Activated naive CD4-positive, alpha-beta T cell treated with anti-CD3 and anti-CD28 coated beads, Interleukin-2, amount 50 U/mL, for 24 hours (primary cell): ENCODE data around the gene ACTR5.
A peak's percentile ranks its signal among the peaks of the same experiment; 100 is the strongest.
"Not testable (repeated sequence)": the region's sequence is repeated elsewhere in the genome, so short reads cannot be mapped to it uniquely, and the experiment has no call there.

Experiments used
- H3K27ac Mint-ChIP-seq: one replicate; pipeline ENCODE4 v1.8.0; 2021; ENCODE audit warnings: mild to moderate bottlenecking, mixed read lengths
- H3K27me3 Mint-ChIP-seq: one replicate; pipeline ENCODE4 v1.8.0; 2021; ENCODE audit warnings: mixed read lengths
- H3K36me3 Mint-ChIP-seq: one replicate; pipeline ENCODE4 v1.8.0; 2021; ENCODE audit warnings: mixed read lengths
- H3K4me1 Mint-ChIP-seq: one replicate; pipeline ENCODE4 v1.8.0; 2021; ENCODE audit warnings: mixed read lengths
- H3K4me3 Mint-ChIP-seq: one replicate; pipeline ENCODE4 v1.8.0; 2021; ENCODE audit warnings: mild to moderate bottlenecking, mixed read lengths
- H3K9me3 Mint-ChIP-seq: one replicate; pipeline ENCODE4 v1.8.0; 2021; ENCODE audit warnings: mixed read lengths

ACTR5 gene

GRCh38 chr20:38770970-38771369 is 22.7 kb downstream of the ACTR5 start:
- H3K27me3 Mint-ChIP-seq, result no peaks in the 10 kb centered on the region
- H3K36me3 Mint-ChIP-seq, result peaks cover 34% of the 10 kb centered on the region
- no peaks in the 10 kb centered on the region for H3K4me1 Mint-ChIP-seq
- no peak overlapping the region for H3K4me3 Mint-ChIP-seq
- H3K27ac Mint-ChIP-seq, result no peak overlapping the region
- peaks cover 6% of the 10 kb centered on the region for H3K9me3 Mint-ChIP-seq

DNA sequence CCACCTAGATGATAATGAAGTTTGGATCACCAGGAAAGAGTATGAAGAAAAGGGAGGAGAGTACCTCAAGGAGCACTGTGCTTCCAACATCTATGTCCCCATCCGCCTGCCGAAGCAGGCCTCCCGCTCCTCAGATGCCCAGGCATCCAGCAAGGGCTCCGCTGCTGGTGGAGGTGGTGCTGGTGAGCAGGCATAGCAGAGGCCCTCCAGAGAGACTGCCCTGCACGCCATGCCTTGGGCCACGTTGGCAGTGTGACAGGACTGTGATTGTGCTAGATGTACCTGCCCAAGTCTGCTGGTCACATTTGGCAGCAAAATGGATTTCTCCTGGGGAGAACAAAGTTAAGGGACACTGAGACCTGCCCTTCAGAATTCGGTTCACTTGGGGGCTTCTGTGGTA is 23.4 kb downstream of the ACTR5 start:
- Mint-ChIP-seq H3K36me3 (peaks cover 34% of the 10 kb centered on the region), H3K27me3 (no peaks in the 10 kb centered on the region), H3K4me1 (no peaks in the 10 kb centered on the region), H3K9me3 (peaks cover 6% of the 10 kb centered on the region), H3K4me3 (no peak overlapping the region), H3K27ac (no peak overlapping the region)

GRCh38 chr20:38774167-38774566 is 25.9 kb downstream of the ACTR5 start:
- H3K36me3 Mint-ChIP-seq, result peaks cover 32% of the 10 kb centered on the region
- no peaks in the 10 kb centered on the region for H3K27me3 Mint-ChIP-seq
- no peak overlapping the region for H3K4me3 Mint-ChIP-seq

DNA sequence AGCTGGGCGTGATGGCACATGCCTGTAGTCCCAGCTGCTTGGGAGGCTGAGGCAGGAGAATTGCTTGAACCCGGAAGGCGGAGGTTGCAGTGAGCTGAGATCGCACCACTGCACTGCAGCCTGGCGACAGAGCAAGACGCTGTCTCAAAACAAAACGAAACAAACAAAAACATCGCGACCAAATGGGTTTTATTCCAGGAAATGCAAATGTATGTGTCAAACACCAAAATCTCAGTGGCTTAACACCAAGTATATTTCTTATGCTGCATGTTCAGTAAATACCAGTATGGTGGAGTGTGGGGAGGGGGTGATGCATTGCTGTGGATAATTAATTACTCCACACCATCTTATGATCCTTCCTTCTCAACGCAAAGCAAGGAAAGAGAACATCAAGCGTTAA is 28.1 kb downstream of the ACTR5 start:
- Mint-ChIP-seq H3K36me3 (peaks cover 26% of the 10 kb centered on the region), H3K9me3 (peaks cover 6% of the 10 kb centered on the region), H3K4me3 (no peak overlapping the region), H3K4me1 (peaks cover 9% of the 10 kb centered on the region), H3K27ac (no peak overlapping the region), H3K27me3 (no peaks in the 10 kb centered on the region)

More at GRCh38 chr20:38774167-38774566, 25.9 kb downstream of the ACTR5 start:
- Mint-ChIP-seq H3K4me1 (no peaks in the 10 kb centered on the region), H3K27ac (no peak overlapping the region), H3K9me3 (peaks cover 6% of the 10 kb centered on the region)

DNA sequence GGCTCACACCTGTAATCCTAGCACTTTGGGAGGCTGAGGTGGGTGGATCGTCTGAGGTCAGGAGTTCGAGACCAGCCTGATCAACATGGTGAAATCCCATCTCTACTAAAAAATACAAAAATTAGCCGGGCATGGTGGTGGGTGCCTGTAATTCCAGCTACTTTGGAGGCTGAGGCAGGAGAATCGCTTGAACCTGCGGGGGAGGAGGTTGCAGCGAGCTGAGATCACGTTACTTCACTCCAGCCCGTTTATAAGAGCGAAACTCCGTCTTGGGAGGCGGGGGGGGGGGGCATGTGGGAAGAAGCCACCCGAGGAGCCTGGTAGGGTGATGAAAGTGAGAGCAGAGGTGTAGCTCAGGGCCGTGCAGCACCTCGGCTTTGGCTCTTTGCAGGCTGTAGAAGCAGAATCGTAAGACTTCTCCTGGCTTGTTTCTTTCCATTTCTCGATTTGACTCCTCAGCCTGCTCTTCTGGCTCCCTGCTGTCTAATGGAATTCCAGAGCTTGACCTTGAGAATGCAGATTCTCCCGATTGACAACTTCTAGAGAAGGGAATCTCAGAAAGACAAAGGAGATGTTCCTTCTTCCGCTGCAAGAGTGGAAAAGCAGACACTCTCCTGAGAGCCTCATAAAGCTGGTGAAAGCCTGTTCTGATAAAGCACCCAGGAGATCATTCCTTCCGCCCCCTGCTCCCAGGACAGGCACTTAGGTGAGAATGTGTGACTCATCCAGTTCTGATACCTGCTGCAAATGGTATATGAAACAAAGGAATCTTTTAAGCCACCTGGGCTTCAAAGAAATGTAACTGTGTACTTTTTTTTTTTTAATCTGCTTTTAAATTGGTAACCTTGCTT is 31.2 kb downstream of the ACTR5 start:
- H3K4me1 Mint-ChIP-seq, result peaks cover 9% of the 10 kb centered on the region
- H3K36me3 Mint-ChIP-seq, result peaks cover 3% of the 10 kb centered on the region
- H3K27me3 Mint-ChIP-seq, result no peaks in the 10 kb centered on the region
- no peaks in the 10 kb centered on the region for H3K9me3 Mint-ChIP-seq
- no peak overlapping the region for H3K27ac Mint-ChIP-seq
- H3K4me3 Mint-ChIP-seq, result no peak overlapping the region

DNA sequence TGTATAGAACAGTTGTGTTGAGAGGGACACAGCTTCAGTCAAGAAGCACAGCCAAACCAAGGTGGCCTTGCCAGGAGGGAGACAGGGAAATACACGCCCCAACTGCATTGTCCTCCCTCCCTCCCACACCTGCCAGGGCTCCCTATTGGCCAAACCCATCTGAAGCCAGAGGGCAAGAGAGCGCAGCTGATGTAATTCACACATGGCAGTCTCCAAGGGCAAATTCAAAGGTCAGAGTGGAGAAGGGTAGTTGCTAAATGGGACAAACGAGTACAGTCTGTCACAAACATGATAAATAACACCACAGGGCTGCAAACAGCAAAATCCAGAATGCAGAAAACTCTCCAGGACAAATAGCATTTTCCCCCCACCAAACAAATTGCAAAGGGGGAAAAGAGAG is 34.0 kb downstream of the ACTR5 start:
- peaks cover 9% of the 10 kb centered on the region for H3K4me1 Mint-ChIP-seq

GRCh38 chr20:38787870-38788269 is 39.6 kb downstream of the ACTR5 start:
- H3K36me3 Mint-ChIP-seq, result no peaks in the 10 kb centered on the region
- peaks cover 5% of the 10 kb centered on the region for H3K4me1 Mint-ChIP-seq
- no peak overlapping the region for H3K4me3 Mint-ChIP-seq
- no peaks in the 10 kb centered on the region for H3K27me3 Mint-ChIP-seq
- no peak overlapping the region for H3K27ac Mint-ChIP-seq
- no peaks in the 10 kb centered on the region for H3K9me3 Mint-ChIP-seq

More for the DNA sequence above, 34.0 kb downstream of the ACTR5 start:
- Mint-ChIP-seq H3K27me3 (no peaks in the 10 kb centered on the region), H3K4me3 (no peak overlapping the region), H3K36me3 (no peaks in the 10 kb centered on the region), H3K9me3 (no peaks in the 10 kb centered on the region), H3K27ac (no peak overlapping the region)

GRCh38 chr20:38789503-38790199 is 41.4 kb downstream of the ACTR5 start:
- Mint-ChIP-seq H3K27me3 (no peaks in the 10 kb centered on the region), H3K9me3 (no peaks in the 10 kb centered on the region), H3K4me1 (peaks cover 5% of the 10 kb centered on the region), H3K4me3 (no peak overlapping the region), H3K36me3 (no peaks in the 10 kb centered on the region), H3K27ac (no peak overlapping the region)

- Mint-ChIP-seq H3K4me3 (no peak overlapping the region), H3K27me3 (no peaks in the 10 kb centered on the region), H3K27ac (peak overlapping the region; percentile 23), H3K9me3 (no peaks in the 10 kb centered on the region), H3K4me1 (peaks cover 5% of the 10 kb centered on the region), H3K36me3 (no peaks in the 10 kb centered on the region)
Measured at GRCh38 chr20:38790200-38791053, 42.2 kb downstream of the ACTR5 start.

DNA sequence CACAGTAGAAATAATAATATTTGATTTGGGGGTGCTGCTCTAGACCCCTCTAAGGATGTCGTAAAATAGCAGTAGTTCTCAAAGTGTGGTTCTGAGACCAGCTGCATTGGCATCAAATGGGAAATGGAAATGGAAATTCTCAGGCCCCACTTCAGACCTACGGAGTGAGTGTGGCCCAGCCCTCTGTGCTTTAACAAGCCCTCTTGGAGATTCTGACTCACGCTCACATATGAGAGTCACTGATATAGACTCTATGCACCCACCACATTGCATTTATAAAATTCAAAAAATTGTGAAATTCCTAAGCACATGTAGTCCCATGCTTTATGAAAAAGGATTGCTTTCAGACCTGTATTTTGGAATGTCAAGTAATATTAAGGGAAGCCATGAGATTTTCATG is 43.0 kb downstream of the ACTR5 start:
- no peak overlapping the region for H3K4me3 Mint-ChIP-seq
- H3K4me1 Mint-ChIP-seq, result peaks cover 5% of the 10 kb centered on the region
- no peaks in the 10 kb centered on the region for H3K9me3 Mint-ChIP-seq
- H3K27me3 Mint-ChIP-seq, result no peaks in the 10 kb centered on the region
- peak overlapping the region; percentile 55 for H3K27ac Mint-ChIP-seq
- no peaks in the 10 kb centered on the region for H3K36me3 Mint-ChIP-seq

- no peaks in the 10 kb centered on the region for H3K36me3 Mint-ChIP-seq
- H3K9me3 Mint-ChIP-seq, result no peaks in the 10 kb centered on the region
- no peak overlapping the region for H3K27ac Mint-ChIP-seq
- no peak overlapping the region for H3K4me3 Mint-ChIP-seq
- H3K27me3 Mint-ChIP-seq, result no peaks in the 10 kb centered on the region
- H3K4me1 Mint-ChIP-seq, result peaks cover 5% of the 10 kb centered on the region
Measured at GRCh38 chr20:38791940-38792339, 43.7 kb downstream of the ACTR5 start.

DNA sequence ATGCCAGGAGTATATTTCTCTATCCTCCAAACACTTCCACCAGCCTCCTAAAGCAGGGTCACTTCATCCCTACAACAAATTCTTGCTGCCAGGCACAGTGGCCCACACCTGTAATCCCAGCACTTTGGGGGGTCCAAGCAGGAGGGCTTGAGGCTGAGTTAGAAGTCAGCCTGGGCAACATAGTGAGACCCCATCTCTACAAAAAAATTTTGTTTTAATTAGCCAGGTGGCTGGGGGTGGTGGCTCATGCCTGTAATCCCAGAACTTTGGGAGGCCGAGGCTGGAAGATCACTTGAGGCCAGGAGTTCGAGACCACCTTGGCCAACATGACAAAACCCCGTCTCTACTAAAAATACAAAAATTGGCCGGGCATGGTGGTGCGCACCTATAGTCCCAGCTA is 45.8 kb downstream of the ACTR5 start:
- not testable (repeated sequence) for H3K27ac Mint-ChIP-seq, H3K27me3 Mint-ChIP-seq, H3K9me3 Mint-ChIP-seq, H3K36me3 Mint-ChIP-seq, H3K4me3 Mint-ChIP-seq
- peaks cover 14% of the 10 kb centered on the region for H3K4me1 Mint-ChIP-seq

DNA sequence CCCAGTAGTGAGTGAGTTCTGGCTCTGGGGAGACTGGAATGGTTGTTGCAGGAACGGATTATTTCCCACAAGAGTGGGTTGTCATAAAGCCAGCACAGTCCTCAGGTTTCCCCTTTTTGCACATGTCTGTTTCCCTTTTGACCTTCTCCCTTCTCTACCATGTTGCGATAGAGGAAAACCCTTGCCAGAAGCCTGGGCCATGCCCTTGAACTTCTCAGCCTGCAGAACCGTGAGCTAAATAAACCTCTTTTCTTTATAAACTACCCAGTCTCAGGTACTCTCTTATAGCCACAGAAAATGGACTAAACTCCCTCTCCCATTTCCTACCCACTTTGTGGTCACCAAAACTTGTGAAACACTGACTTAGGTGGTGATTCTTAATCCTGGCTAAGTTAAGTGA is 50.0 kb downstream of the ACTR5 start:
- Mint-ChIP-seq H3K27ac (no peak overlapping the region), H3K4me3 (no peak overlapping the region), H3K36me3 (peaks cover 2% of the 10 kb centered on the region), H3K4me1 (peaks cover 15% of the 10 kb centered on the region), H3K27me3 (no peaks in the 10 kb centered on the region), H3K9me3 (no peaks in the 10 kb centered on the region)

- H3K4me1 Mint-ChIP-seq, result peaks cover 23% of the 10 kb centered on the region
- H3K27ac Mint-ChIP-seq, result no peak overlapping the region
- H3K9me3 Mint-ChIP-seq, result no peaks in the 10 kb centered on the region
- H3K4me3 Mint-ChIP-seq, result no peak overlapping the region
- no peaks in the 10 kb centered on the region for H3K27me3 Mint-ChIP-seq
- peaks cover 2% of the 10 kb centered on the region for H3K36me3 Mint-ChIP-seq
Measured at GRCh38 chr20:38799203-38799602, 50.9 kb downstream of the ACTR5 start.

- Mint-ChIP-seq H3K4me1 (peaks cover 34% of the 10 kb centered on the region), H3K27ac (no peak overlapping the region)
Measured at GRCh38 chr20:38800882-38801281, 52.6 kb downstream of the ACTR5 start.

More at GRCh38 chr20:38800882-38801281, 52.6 kb downstream of the ACTR5 start:
- Mint-ChIP-seq H3K4me3 (no peak overlapping the region), H3K9me3 (no peaks in the 10 kb centered on the region), H3K27me3 (no peaks in the 10 kb centered on the region), H3K36me3 (peaks cover 2% of the 10 kb centered on the region)
